ACC112 (cell line): ENCODE results near the gene CAPN5.

Experiments
- H2AFZ ChIP-seq: fragments of 200-600 bp; sonication (generic); one replicate; pipeline ENCODE4 v1.6.0; 2017; ENCODE audit warnings: antibody characterized with exemption, low read length; ENCODE audit not compliant: unreplicated experiment
- H3K27ac ChIP-seq: fragments of 200-600 bp; sonication (generic); 2 replicates; pipeline ENCODE4 v1.5.1; 2014; ENCODE audit warnings: low read depth, mild to moderate bottlenecking, antibody characterized with exemption, low read length, moderate library complexity
- H3K27me3 ChIP-seq: fragments of 200-600 bp; sonication (generic); 2 replicates; pipeline ENCODE4 v1.6.1; 2014; ENCODE audit warnings: mild to moderate bottlenecking, antibody characterized with exemption, low read length, moderate library complexity, mixed read lengths; ENCODE audit not compliant: insufficient read depth
- H3K36me3 ChIP-seq: fragments of 200-600 bp; sonication (generic); 2 replicates; pipeline ENCODE4 v1.6.1; 2016; ENCODE audit warnings: mild to moderate bottlenecking, antibody characterized with exemption, low read length, moderate library complexity, mixed read lengths; ENCODE audit not compliant: insufficient read depth
- H3K4me1 ChIP-seq: fragments of 200-600 bp; sonication (generic); one replicate; pipeline ENCODE4 v1.6.1; 2016; ENCODE audit warnings: low read length, mixed read lengths; ENCODE audit not compliant: insufficient read depth, unreplicated experiment, control insufficient read depth
- H3K4me3 ChIP-seq: fragments of 200-600 bp; sonication (generic); 2 replicates; pipeline ENCODE4 v1.5.1; 2014; ENCODE audit warnings: mild to moderate bottlenecking, low read depth, low read length
- H3K79me2 ChIP-seq: fragments of 200-600 bp; sonication (generic); one replicate; pipeline ENCODE4 v1.6.0; 2016; ENCODE audit warnings: low read length; ENCODE audit not compliant: control insufficient read depth, unreplicated experiment, insufficient read depth

The CAPN5 gene

GRCh38 chr11:77165066-77165465, 98.3 kb downstream of the CAPN5 start:
- no peaks in the 10 kb centered on the region for H3K4me1 ChIP-seq
- H3K27me3 ChIP-seq, result peaks cover 8% of the 10 kb centered on the region
- H3K27ac ChIP-seq, result no peak overlapping the region
- no peak overlapping the region for H2AFZ ChIP-seq
- H3K36me3 ChIP-seq, result no peaks in the 10 kb centered on the region
- H3K79me2 ChIP-seq, result no peaks in the 10 kb centered on the region
- no peak overlapping the region for H3K4me3 ChIP-seq

- Histone ChIP-seq H3K4me3 (no peak overlapping the region), H3K79me2 (no peaks in the 10 kb centered on the region), H2AFZ (no peak overlapping the region), H3K27ac (no peak overlapping the region), H3K27me3 (peaks cover 8% of the 10 kb centered on the region), H3K4me1 (no peaks in the 10 kb centered on the region), H3K36me3 (no peaks in the 10 kb centered on the region)
Observed at GRCh38 chr11:77166021-77166420, 99.2 kb downstream of the CAPN5 start.

GRCh38 chr11:77167111-77167626, 100.4 kb downstream of the CAPN5 start:
- Histone ChIP-seq H3K4me3 (no peak overlapping the region), H3K36me3 (no peaks in the 10 kb centered on the region), H2AFZ (no peak overlapping the region), H3K4me1 (no peaks in the 10 kb centered on the region), H3K79me2 (no peaks in the 10 kb centered on the region), H3K27ac (no peak overlapping the region), H3K27me3 (peaks cover 4% of the 10 kb centered on the region)

- no peak overlapping the region for H2AFZ ChIP-seq
- peaks cover 3% of the 10 kb centered on the region; the same call in 1 of the 2 replicates for H3K27me3 ChIP-seq
- H3K27ac ChIP-seq, result no peak overlapping the region
- H3K36me3 ChIP-seq, result no peaks in the 10 kb centered on the region
- no peaks in the 10 kb centered on the region for H3K4me1 ChIP-seq
- H3K4me3 ChIP-seq, result no peak overlapping the region
- no peaks in the 10 kb centered on the region for H3K79me2 ChIP-seq
Observed at GRCh38 chr11:77167791-77168190, 101.0 kb downstream of the CAPN5 start.

GRCh38 chr11:77170107-77170506, 103.3 kb downstream of the CAPN5 start:
- Histone ChIP-seq H2AFZ (no peak overlapping the region), H3K27ac (no peak overlapping the region), H3K27me3 (no peaks in the 10 kb centered on the region; the same call in 1 of the 2 replicates), H3K4me1 (no peaks in the 10 kb centered on the region), H3K36me3 (no peaks in the 10 kb centered on the region), H3K79me2 (no peaks in the 10 kb centered on the region), H3K4me3 (no peak overlapping the region)

GRCh38 chr11:77171254-77171653, 104.5 kb downstream of the CAPN5 start:
- H3K4me3 ChIP-seq, result no peak overlapping the region
- no peaks in the 10 kb centered on the region for H3K36me3 ChIP-seq
- H2AFZ ChIP-seq, result no peak overlapping the region
- H3K4me1 ChIP-seq, result no peaks in the 10 kb centered on the region
- no peaks in the 10 kb centered on the region for H3K27me3 ChIP-seq
- H3K79me2 ChIP-seq, result no peaks in the 10 kb centered on the region
- H3K27ac ChIP-seq, result no peak overlapping the region

- Histone ChIP-seq H3K79me2 (no peaks in the 10 kb centered on the region), H3K27me3 (no peaks in the 10 kb centered on the region), H2AFZ (no peak overlapping the region), H3K27ac (no peak overlapping the region), H3K4me1 (no peaks in the 10 kb centered on the region), H3K4me3 (no peak overlapping the region), H3K36me3 (no peaks in the 10 kb centered on the region)
Observed at GRCh38 chr11:77171885-77172665, 105.3 kb downstream of the CAPN5 start.

- Histone ChIP-seq H3K36me3 (no peaks in the 10 kb centered on the region), H3K4me3 (no peak overlapping the region), H3K27me3 (no peaks in the 10 kb centered on the region), H3K27ac (no peak overlapping the region), H2AFZ (no peak overlapping the region), H3K4me1 (no peaks in the 10 kb centered on the region), H3K79me2 (no peaks in the 10 kb centered on the region)
Observed at GRCh38 chr11:77172666-77172982, 105.9 kb downstream of the CAPN5 start.

GRCh38 chr11:77173494-77173893, 106.7 kb downstream of the CAPN5 start:
- Histone ChIP-seq H3K4me3 (no peak overlapping the region), H3K36me3 (no peaks in the 10 kb centered on the region), H3K79me2 (no peaks in the 10 kb centered on the region), H3K4me1 (no peaks in the 10 kb centered on the region), H2AFZ (no peak overlapping the region), H3K27ac (no peak overlapping the region), H3K27me3 (no peaks in the 10 kb centered on the region)

- H2AFZ ChIP-seq, result no peak overlapping the region
- H3K36me3 ChIP-seq, result no peaks in the 10 kb centered on the region
- no peak overlapping the region for H3K4me3 ChIP-seq
- no peaks in the 10 kb centered on the region for H3K27me3 ChIP-seq
- no peaks in the 10 kb centered on the region for H3K4me1 ChIP-seq
- H3K79me2 ChIP-seq, result no peaks in the 10 kb centered on the region
- no peak overlapping the region for H3K27ac ChIP-seq
Observed at GRCh38 chr11:77174559-77174958, 107.8 kb downstream of the CAPN5 start.
